ENCODE measurements around the gene TSPO2. TPM values are rescaled to one million over a fixed set of nuclear protein-coding genes. Genes with fewer than 3 reads are reported as not detected.

Gene TSPO2
- total and polyA plus RNA-seq, 2 of the 8 experiments (the other 6 are each of a cell fraction or from before 2014, with no cell fraction given) = not detected

DNA sequence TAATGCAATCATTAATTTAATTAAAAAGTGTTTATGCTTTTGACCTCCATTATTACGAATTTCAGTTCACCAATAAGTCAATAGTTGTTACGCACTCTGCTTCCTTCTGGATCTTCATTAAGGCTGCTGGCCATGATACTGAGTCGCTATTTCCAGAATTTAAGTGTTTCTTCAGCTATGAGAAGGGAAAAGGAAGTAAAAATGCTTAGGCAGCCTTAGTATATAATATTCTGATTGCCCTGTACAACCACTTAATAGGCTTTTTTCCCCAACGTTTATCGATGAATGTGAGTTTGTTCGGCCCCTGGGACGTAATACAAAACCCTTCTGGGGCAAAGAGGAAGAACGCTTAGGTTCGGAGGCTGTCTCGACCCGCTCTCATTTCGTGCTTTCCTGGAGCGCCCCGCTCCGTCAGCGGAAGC is 29.2 kb downstream of the TSPO2 start (continued):
- TF ChIP-seq RAD21 (IDR thresholded peaks at IDR 0.05 in 1 of 2, conservative IDR thresholded peaks at IDR 0.05 in 1 of 2; ENCODE audit: low read depth in 2 of 2, low read length in 2 of 2) (no peak), KDM1A (IDR thresholded peaks at IDR 0.05; ENCODE audit: borderline replicate concordance, low read length) (no peak), JUN (IDR thresholded peaks at IDR 0.05; ENCODE audit: low read depth, low read length) (no peak), SP1 (IDR thresholded peaks at IDR 0.05; ENCODE audit: low read depth, low read length) (no peak), NRF1 (IDR thresholded peaks at IDR 0.05; ENCODE audit: low read depth, low read length) (no peak), POLR2AphosphoS5 (IDR thresholded peaks at IDR 0.05; ENCODE audit: low read depth, low read length) (0 out of 2 replicates have a peak, but pooled peaks have one; percentile 67), SIRT6 (IDR thresholded peaks at IDR 0.05; ENCODE audit: low read length) (no peak), MAFK (IDR thresholded peaks at IDR 0.05; ENCODE audit: low read depth, low read length) (no peak), CBX5 (IDR thresholded peaks at IDR 0.05; ENCODE audit: low read depth, low read length) (no peak), PHF8 (conservative IDR thresholded peaks at IDR 0.05; ENCODE audit: low read depth, low read length) (no peak), TAF1 (IDR thresholded peaks at IDR 0.05; ENCODE audit: low read depth, low read length) (peak; percentile 64; the same call in 1 of the 2 replicates), GABPA (IDR thresholded peaks at IDR 0.05; ENCODE audit: borderline replicate concordance, insufficient read depth, low read length) (no peak)
- TF ChIP-seq, protein P1, sequence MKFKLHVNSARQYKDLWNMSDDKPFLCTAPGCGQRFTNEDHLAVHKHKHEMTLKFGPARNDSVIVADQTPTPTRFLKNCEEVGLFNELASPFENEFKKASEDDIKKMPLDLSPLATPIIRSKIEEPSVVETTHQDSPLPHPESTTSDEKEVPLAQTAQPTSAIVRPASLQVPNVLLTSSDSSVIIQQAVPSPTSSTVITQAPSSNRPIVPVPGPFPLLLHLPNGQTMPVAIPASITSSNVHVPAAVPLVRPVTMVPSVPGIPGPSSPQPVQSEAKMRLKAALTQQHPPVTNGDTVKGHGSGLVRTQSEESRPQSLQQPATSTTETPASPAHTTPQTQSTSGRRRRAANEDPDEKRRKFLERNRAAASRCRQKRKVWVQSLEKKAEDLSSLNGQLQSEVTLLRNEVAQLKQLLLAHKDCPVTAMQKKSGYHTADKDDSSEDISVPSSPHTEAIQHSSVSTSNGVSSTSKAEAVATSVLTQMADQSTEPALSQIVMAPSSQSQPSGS (IDR thresholded peaks at IDR 0.05; ENCODE audit: low read length) = no peak

Data from H1 (cell line).